HG02852 (cell line): Measurements from ENCODE around the gene SHFL.

ENCODE experiments used
- ATAC-seq: cut with Tn5 transposase; IDR thresholded peaks from one replicate; pipeline ENCODE4 v1.9.1; 2021; ENCODE audit warnings: mild to moderate bottlenecking, moderate library complexity; ENCODE audit not compliant: unreplicated experiment

SHFL gene

GRCh38 chr19:10085641-10086590 lies at the start of gene SHFL:
Gene SHFL, plus strand, starts transcription at chr19:10086317. Its CDS starts 111 bp downstream, at chr19:10086428.
- ATAC-seq, result peak; percentile 77

GRCh38 chr19:10036601-10037071 lies 49.5 kb upstream of the SHFL start:
- no peak for ATAC-seq

- ATAC-seq, result no peak
Observed at GRCh38 chr19:10037367-10037766, 48.8 kb upstream of the SHFL start.

DNA sequence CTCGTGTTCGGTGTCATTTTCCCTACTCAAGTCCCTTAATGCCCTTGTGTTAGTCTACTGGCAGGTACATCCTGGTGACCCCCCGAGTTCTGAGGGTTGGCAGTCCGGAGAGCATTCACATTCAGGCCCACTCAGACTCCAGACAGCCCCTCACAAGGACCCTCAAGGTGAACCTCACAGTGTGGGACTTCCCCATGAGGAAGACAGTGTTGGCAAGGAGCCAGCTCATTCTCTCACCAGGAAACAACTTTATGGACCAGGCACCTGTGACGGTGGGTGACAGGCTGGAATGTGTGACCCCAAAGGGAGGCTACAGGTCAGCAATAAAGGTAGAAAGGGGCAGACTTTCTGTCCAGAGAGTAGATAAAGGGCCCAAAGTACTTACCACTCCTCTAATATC lies 48.3 kb upstream of the SHFL start:
- ATAC-seq, result no peak

- ATAC-seq, result no peak
Observed at GRCh38 chr19:10043286-10043927, 42.7 kb upstream of the SHFL start.

GRCh38 chr19:10044390-10044789 lies 41.7 kb upstream of the SHFL start:
- ATAC-seq, result no peak

GRCh38 chr19:10045371-10045770 lies 40.7 kb upstream of the SHFL start:
- ATAC-seq, result no peak

GRCh38 chr19:10049626-10050025 lies 36.5 kb upstream of the SHFL start:
- no peak for ATAC-seq

DNA sequence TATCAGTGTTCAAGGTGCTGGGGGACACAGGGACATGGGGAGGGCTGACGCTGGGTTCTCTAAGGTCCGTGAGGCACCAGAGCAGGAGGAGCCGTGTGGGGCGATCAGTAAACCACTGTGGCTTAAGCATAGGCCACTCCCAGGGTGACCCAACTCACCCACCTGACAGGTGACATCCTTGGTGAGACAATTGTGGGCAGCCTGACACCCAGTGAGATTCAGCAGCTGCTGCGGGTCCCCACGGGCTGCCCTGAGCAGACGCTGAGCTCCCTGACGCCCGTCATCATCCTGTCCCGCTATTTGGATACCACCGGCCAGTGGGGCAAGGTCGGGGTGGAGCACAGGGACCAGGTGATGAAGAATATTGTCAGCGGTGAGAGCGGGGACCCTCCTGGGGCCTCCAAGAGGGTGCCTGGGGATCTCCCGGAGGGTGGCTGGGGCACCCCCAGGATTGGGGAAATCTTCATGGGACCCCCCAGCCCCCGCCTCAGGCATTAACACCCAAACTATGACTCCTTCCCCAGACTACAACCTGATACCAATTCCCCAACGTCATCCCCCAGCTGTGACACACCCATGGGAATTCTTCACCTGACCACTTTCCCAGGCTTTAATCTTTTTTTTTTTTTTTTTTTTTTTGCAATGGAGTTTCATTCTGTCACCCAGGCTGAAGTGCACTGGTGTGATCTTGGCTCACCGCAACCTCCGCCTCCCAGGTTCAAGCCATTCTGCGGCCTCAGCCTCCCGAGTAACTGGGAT lies 33.3 kb upstream of the SHFL start:
- ATAC-seq, result no peak

DNA sequence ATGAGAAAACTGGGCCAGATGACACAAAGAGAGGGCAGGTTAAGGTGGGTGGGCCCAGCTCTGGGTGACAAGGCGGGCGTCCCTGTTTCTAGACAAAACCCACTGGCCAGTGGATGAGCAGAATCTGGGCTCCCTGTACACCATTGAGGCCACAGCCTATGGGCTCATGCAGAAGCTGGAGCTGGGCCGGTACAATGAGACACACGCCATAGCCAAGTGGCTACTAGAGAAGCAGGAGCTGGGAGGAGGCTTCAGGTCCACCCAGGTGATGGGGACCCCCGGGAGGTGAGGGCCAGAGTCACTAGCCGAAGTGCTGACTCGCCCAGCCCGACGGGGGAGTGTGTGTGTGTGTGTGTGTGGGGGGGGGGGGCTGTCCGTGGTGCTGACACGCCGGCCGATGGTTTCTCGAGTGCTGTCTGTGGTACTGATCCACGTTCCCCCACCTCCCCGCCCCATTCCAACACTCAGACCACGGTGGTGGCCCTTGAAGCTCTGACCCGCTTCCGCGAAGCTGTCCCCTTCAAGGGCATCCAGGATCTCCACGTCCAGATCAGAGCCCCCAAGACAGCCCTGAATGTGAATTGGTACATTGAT lies 24.3 kb upstream of the SHFL start:
- no peak for ATAC-seq

DNA sequence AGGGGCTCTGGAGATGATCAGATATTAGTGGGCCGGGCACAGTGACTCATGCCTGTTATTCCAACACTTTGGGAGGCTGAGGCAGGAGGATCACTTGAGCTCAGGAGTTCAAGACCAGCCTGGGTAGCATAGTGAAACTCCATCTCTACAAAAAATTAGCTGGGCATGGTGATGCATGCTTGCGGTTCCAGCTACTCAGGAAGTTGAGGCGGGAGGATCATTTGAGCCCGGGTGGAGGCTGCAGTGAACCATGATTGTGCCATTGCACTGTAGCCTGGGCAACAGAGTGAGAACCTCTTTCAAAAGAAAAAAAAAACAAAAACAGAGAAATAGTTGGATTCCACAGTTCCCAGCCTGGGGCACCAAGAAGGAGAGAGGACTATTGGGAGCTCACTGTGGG lies 17.9 kb upstream of the SHFL start:
- ATAC-seq, result no peak

- ATAC-seq, result no peak
Observed at GRCh38 chr19:10069046-10069445, 17.1 kb upstream of the SHFL start.

- ATAC-seq, result no peak
Observed at GRCh38 chr19:10070730-10071446, 15.2 kb upstream of the SHFL start.

GRCh38 chr19:10074153-10074552 lies 12.0 kb upstream of the SHFL start:
- ATAC-seq, result no peak

DNA sequence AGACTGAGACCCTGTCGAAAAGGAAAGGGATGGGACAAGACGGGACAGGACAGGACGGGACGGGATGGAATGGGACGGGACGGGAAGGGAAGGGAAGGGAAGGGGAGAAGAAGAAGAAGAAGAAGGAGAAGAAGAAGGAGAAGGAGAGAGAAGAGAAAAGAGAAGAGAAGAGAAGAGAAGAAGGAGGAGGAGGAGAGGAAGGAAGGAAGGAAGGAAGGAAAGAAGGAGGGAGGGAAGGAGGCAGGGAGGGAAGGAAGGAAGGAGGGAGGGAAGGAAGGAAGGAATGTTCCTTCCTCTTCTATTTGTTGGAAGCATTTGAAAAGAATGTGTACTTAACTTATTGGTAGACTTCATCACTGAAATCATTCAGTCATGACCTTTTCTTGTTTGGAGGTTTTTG lies 9.6 kb upstream of the SHFL start:
- no peak for ATAC-seq

GRCh38 chr19:10078329-10078728 lies 7.8 kb upstream of the SHFL start:
- ATAC-seq, result no peak

GRCh38 chr19:10079031-10079453 lies 7.1 kb upstream of the SHFL start:
- ATAC-seq, result no peak

- ATAC-seq, result no peak
Observed at GRCh38 chr19:10083911-10084310, 2.2 kb upstream of the SHFL start.

- no peak for ATAC-seq
Observed at GRCh38 chr19:10084803-10085202, 1.3 kb upstream of the SHFL start.

DNA sequence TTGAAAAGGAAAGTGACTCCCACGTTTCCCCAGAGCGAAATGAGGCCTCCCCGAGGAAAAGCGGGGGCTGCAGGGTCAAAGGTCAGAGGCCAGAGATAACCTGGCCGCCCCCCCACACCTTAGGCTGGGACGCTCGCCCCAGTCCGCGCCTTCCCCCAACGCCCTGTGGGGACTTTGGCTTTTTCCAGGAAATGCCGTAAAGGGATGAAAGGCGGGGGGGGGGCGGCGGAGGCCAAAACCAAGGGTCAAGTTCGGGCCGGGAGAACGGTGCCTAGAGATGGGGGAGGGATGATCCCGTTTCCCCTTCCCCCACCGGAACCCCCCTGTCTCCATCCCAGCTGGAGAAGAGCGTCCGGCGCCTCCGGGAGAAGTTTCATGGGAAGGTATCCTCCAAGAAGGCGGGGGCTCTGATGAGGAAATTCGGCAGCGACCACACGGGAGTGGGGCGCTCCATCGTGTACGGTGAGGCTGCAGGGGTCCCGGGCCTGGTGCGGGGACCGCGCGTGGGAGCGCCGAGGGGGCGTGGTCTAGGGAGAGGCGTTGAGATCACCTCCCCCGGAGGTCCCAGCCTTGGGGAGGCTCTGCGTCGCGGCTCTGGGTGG lies 575 bp downstream of the SHFL start:
- no peak for ATAC-seq
